SU-DHL-6 (cell line): Measurements from ENCODE around the gene NHLRC4.

Experiments
- CTCF ChIP-seq: fragments of 200-600 bp; sonication (generic); IDR thresholded peaks from one replicate; pipeline ENCODE4 v1.5.1; 2017; ENCODE audit warnings: antibody characterized with exemption, mild to moderate bottlenecking, low read length, moderate library complexity; ENCODE audit not compliant: insufficient read depth, poor library complexity, severe bottlenecking
- EZH2phosphoT487 ChIP-seq: fragments of 200-600 bp; sonication (generic), shearing (Covaris generic); conservative IDR thresholded peaks from 2 replicates; pipeline ENCODE4 v1.6.1; 2018; ENCODE audit warnings: mild to moderate bottlenecking, antibody characterized with exemption, low read length, moderate library complexity, mixed read lengths

- no peak for TF ChIP-seq CTCF
- no peak for TF ChIP-seq EZH2phosphoT487
Observed at GRCh38 chr16:535446-536405, 31.1 kb upstream of the NHLRC4 start.
